Transverse colon (tissue), 3 donors: ENCODE results near the gene NT5DC3.

Experiments used
- EP300 ChIP-seq: sonication (generic); formaldehyde crosslinking; IDR thresholded peaks from one replicate; pipeline ENCODE4 v1.6.1; 2017; ENCODE audit warnings: antibody characterized with exemption, low read depth
- POLR2A ChIP-seq: fragments of 450-650 bp; IDR thresholded peaks from one replicate; pipeline ENCODE4 v1.6.1; 2016; ENCODE audit warnings: antibody characterized with exemption, mild to moderate bottlenecking, moderate library complexity
- TF ChIP-seq, protein P1 (sequence below), 5 experiments: fragments of 200-600 bp in 3 of 5; fragments of 450-650 bp in 2 of 5; sonication (generic) in 3 of 5; IDR thresholded peaks; 1 replicate in 2 of 5; 2 replicates in 3 of 5; pipeline ENCODE4 v1.5.1; 2016 to 2017; ENCODE audit warnings: antibody characterized with exemption in 5 of 5, inconsistent platforms in 3 of 5, mild to moderate bottlenecking in 2 of 5, moderate library complexity in 1 of 5

DNA sequence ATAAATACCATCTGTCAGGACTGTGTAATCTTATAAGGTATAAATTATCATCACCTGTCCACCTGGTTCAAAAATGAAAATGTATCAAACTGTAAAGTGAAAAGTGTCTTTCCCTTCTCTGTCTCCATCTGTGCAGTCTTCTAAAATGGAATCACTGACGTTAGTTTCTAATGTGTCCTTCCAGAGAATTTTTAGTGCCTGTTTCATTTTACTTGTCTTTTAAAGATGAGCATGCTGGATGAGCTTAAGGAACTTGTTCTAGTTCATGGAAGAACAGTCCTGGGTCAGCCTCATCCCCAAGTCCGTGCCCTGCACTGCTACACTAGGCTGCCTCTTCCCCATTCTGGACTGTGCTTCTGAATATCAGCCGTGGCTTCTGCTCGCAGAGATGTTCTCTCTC lies 5.4 kb upstream of the NT5DC3 start:
- TF ChIP-seq, protein P1, sequence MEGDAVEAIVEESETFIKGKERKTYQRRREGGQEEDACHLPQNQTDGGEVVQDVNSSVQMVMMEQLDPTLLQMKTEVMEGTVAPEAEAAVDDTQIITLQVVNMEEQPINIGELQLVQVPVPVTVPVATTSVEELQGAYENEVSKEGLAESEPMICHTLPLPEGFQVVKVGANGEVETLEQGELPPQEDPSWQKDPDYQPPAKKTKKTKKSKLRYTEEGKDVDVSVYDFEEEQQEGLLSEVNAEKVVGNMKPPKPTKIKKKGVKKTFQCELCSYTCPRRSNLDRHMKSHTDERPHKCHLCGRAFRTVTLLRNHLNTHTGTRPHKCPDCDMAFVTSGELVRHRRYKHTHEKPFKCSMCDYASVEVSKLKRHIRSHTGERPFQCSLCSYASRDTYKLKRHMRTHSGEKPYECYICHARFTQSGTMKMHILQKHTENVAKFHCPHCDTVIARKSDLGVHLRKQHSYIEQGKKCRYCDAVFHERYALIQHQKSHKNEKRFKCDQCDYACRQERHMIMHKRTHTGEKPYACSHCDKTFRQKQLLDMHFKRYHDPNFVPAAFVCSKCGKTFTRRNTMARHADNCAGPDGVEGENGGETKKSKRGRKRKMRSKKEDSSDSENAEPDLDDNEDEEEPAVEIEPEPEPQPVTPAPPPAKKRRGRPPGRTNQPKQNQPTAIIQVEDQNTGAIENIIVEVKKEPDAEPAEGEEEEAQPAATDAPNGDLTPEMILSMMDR (IDR thresholded peaks at IDR 0.05) = no peak
- TF ChIP-seq POLR2A (no peak), EP300 (no peak)
